NOMO-1 treated with dmso at 0.1 percent for 144 hours (cell line): ENCODE results near the gene PCDHGA12.
A peak's percentile ranks its signal among the peaks of the same experiment; 100 is the strongest.

ENCODE experiments used
- DNase-seq: peaks from one replicate; lab custom pipeline; 2025; ENCODE audit not compliant: unreplicated experiment; lab: John Stamatoyannopoulos, UW

PCDHGA12 gene

DNA sequence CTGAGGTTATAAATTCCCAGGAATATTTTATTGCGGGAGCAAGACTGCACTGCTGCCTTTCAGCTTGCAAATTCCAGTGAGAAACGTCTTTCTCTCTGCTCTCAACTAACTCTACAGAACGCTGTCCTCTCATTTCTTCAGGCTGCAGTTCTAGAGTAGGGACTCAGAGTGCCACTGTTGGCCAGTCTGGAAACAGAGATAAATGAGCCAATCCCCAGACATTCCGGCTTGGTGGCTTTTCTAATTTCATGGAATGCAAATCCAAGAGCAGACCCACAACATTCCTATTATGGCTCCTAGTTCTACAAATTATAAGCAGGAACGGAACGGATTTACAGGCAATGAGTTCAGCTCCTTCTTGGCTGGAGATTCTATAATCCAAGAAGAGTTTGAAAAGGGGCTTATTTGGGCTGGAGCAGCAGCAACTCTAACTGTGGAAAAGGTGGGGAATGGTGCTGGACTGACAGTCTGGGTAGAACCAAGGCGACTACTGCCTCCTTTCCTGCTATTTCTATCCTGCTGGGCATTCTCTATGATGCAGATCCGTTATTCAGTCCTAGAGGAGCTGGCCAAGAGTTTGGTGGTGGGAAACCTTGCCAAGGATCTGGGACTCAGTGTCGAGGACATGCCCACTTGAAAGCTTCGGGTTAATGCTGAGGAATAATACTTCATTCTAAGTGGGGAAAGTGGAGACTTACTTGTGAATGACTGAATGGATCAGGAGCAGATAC is 9.3 kb downstream of the PCDHGA12 start:
- DNase-seq, result no peak

GRCh38 chr5:141440341-141440740 is 10.0 kb downstream of the PCDHGA12 start:
- DNase-seq, result no peak

GRCh38 chr5:141441571-141442170 is 11.4 kb downstream of the PCDHGA12 start:
- no peak for DNase-seq

DNA sequence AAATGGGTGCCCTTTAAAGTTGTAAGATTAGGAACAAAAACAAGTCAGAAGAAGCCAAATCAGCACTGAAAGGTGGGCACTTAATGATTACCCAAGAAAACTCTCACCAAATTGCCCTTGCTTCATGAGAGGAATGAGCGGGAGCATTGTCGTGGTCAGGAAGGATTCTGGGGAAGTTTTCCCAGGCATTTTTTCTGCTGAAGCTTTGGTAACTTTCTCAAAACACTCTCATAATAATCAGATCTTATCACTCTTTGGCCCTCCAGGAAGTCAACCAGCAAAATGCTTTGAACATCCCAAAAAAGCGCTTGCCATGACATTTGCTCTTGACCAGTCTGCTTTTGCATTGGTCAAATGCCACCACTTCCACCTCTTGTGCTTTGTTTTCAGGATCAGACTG is 35.0 kb downstream of the PCDHGA12 start:
- no peak for DNase-seq

DNA sequence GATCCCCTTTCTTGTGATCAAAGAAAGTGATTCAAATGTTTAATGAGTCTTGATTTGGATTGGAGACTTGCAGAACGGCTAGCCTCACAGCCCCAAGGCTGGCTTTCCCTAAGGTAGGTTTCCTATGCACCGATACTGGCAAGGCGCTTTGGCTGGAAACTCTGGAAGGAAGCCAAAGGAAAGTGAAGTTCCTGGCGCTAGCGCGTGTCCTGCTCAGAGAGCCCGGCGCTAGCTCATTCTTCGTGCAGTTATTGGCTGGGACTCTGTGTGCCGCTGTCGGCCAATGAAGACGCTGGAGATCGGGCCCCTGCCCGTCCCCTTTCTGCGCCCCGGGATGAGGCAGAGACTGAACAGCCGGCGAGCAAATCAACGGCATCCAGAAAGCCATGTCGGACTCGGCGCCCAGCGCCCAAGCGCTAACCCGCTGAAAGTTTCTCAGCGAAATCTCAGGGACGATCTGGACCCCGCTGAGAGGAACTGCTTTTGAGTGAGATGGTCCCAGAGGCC is 45.4 kb downstream of the PCDHGA12 start, which contains the start of gene PCDHGC3:
Gene PCDHGC3 (plus strand): TSS at position 342 of the 507 bp plus-strand sequence. CDS start 151 bp downstream, at position 493.
- peak; percentile 62 for DNase-seq

DNA sequence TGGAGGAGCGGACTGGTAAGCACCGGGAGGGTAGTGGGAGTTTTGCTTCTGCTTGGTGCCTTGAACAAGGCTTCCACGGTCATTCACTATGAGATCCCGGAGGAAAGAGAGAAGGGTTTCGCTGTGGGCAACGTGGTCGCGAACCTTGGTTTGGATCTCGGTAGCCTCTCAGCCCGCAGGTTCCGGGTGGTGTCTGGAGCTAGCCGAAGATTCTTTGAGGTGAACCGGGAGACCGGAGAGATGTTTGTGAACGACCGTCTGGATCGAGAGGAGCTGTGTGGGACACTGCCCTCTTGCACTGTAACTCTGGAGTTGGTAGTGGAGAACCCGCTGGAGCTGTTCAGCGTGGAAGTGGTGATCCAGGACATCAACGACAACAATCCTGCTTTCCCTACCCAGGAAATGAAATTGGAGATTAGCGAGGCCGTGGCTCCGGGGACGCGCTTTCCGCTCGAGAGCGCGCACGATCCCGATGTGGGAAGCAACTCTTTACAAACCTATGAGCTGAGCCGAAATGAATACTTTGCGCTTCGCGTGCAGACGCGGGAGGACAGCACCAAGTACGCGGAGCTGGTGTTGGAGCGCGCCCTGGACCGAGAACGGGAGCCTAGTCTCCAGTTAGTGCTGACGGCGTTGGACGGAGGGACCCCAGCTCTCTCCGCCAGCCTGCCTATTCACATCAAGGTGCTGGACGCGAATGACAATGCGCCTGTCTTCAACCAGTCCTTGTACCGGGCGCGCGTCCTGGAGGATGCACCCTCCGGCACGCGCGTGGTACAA is 46.0 kb downstream of the PCDHGA12 start:
- DNase-seq, result peak; percentile 18

GRCh38 chr5:141477044-141477575 is 46.8 kb downstream of the PCDHGA12 start:
- DNase-seq, result no peak

DNA sequence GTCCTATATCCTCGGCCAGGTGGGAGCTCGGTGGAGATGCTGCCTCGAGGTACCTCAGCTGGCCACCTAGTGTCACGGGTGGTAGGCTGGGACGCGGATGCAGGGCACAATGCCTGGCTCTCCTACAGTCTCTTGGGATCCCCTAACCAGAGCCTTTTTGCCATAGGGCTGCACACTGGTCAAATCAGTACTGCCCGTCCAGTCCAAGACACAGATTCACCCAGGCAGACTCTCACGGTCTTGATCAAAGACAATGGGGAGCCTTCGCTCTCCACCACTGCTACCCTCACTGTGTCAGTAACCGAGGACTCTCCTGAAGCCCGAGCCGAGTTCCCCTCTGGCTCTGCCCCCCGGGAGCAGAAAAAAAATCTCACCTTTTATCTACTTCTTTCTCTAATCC is 47.5 kb downstream of the PCDHGA12 start:
- no peak for DNase-seq

DNA sequence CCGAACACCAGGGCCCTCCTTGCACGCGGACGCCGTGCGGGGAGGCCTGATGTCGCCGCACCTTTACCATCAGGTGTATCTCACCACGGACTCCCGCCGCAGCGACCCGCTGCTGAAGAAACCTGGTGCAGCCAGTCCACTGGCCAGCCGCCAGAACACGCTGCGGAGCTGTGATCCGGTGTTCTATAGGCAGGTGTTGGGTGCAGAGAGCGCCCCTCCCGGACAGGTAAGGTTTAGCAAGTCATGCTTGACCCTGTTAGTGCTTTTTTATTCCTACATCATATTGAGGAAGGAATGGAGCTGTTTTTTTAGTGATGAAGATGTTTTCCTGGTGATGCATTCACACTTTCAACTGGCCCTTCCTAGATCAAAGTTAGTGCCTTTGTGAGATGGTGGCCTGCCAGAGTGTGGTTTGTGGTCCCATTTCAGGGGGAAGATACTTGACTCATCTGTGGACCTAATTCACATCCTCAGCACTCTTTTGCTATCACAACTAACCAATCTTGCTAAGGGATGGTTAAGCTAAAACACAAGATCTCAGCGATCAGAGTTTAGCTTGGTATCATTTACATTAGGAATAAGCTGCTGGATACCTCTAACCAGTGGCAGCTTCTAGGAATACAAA is 48.1 kb downstream of the PCDHGA12 start:
- no peak for DNase-seq

GRCh38 chr5:141479776-141480175 is 49.5 kb downstream of the PCDHGA12 start:
- no peak for DNase-seq
